WTC11 (cell line): ENCODE results near the gene GABRG3. TPM values are rescaled to one million over a fixed set of nuclear protein-coding genes. Genes with fewer than 3 reads are reported as not detected.

Experiments used
- ATAC-seq: fragments of 200-7000 bp; cut with Tn5 transposase; 2 replicates; pipeline ENCODE4 v1.10.0; 2021; ENCODE audit warnings: mild to moderate bottlenecking, moderate library complexity
- CTCF ChIA-PET: fragments of 300-600 bp; sonication (Branson Sonifier 250); formaldehyde crosslinking; loops from one replicate; lab custom pipeline; 2021; ENCODE audit warnings: antibody characterized with exemption; lab: Charles Lee
- POLR2A ChIA-PET: fragments of 350-600 bp; sonication (Branson Sonifier 250); formaldehyde crosslinking; loops from one replicate; lab custom pipeline; 2021; ENCODE audit warnings: antibody characterized with exemption; lab: Charles Lee
- DNase-seq: peaks from one replicate; pipeline ENCODE4 v3.0.0; 2021; ENCODE audit warnings: low spot score
- H3K27ac Mint-ChIP-seq: 2 replicates; pipeline ENCODE4 v1.8.0; 2021; ENCODE audit warnings: mixed read lengths
- H3K27me3 Mint-ChIP-seq: 2 replicates; pipeline ENCODE4 v1.8.0; 2021; ENCODE audit warnings: low read depth, mild to moderate bottlenecking, moderate library complexity, mixed read lengths
- H3K36me3 Mint-ChIP-seq: 2 replicates; pipeline ENCODE4 v1.8.0; 2021; ENCODE audit warnings: mixed read lengths
- H3K4me1 Mint-ChIP-seq: 2 replicates; pipeline ENCODE4 v1.8.0; 2022; ENCODE audit warnings: mixed read lengths
- H3K4me3 Mint-ChIP-seq: 2 replicates; pipeline ENCODE4 v1.8.0; 2021; ENCODE audit warnings: mild to moderate bottlenecking, moderate library complexity, mixed read lengths
- H3K9me3 Mint-ChIP-seq: 2 replicates; pipeline ENCODE4 v1.8.0; 2021; ENCODE audit warnings: mixed read lengths
- ATF2 ChIP-seq: sonication (generic); formaldehyde crosslinking; IDR thresholded peaks from 2 replicates; pipeline ENCODE4 v1.8.1; 2022; ENCODE audit warnings: low read depth, missing genetic modification reagents, borderline replicate concordance
- ATF6 ChIP-seq: sonication (generic); formaldehyde crosslinking; IDR thresholded peaks from 2 replicates; pipeline ENCODE4 v1.8.1; 2023; ENCODE audit warnings: mild to moderate bottlenecking, missing genetic modification reagents
- E2F4 ChIP-seq: sonication (generic); formaldehyde crosslinking; IDR thresholded peaks from 2 replicates; pipeline ENCODE4 v1.8.1; 2022; ENCODE audit warnings: low read depth, mild to moderate bottlenecking, moderate library complexity, missing genetic modification reagents, borderline replicate concordance
- E2F5 ChIP-seq: sonication (generic); formaldehyde crosslinking; IDR thresholded peaks from 2 replicates; pipeline ENCODE4 v1.8.1; 2022; ENCODE audit warnings: mild to moderate bottlenecking, moderate library complexity, missing genetic modification reagents
- ERG ChIP-seq: fragments of 250-450 bp; sonication (Bioruptor Pico); IDR thresholded peaks from 2 replicates; pipeline ENCODE4 v1.8.0; 2021; ENCODE audit warnings: mild to moderate bottlenecking
- ETV6 ChIP-seq: sonication (generic); formaldehyde crosslinking; IDR thresholded peaks from 2 replicates; pipeline ENCODE4 v1.8.1; 2022; ENCODE audit warnings: mild to moderate bottlenecking, missing genetic modification reagents
- FOXP1 ChIP-seq: sonication (generic); formaldehyde crosslinking; IDR thresholded peaks from 2 replicates; pipeline ENCODE4 v1.8.0; 2022; ENCODE audit warnings: missing genetic modification reagents, mild to moderate bottlenecking, moderate library complexity, borderline replicate concordance
- IRF2 ChIP-seq: sonication (generic); formaldehyde crosslinking; IDR thresholded peaks from 2 replicates; pipeline ENCODE4 v1.8.0; 2022; ENCODE audit warnings: low read depth, missing genetic modification reagents, borderline replicate concordance
- NFE2L1 ChIP-seq: sonication (generic); formaldehyde crosslinking; IDR thresholded peaks from 2 replicates; pipeline ENCODE4 v1.8.1; 2023; ENCODE audit warnings: missing genetic modification reagents
- NR3C1 ChIP-seq: sonication (generic); formaldehyde crosslinking; conservative IDR thresholded peaks from 2 replicates; pipeline ENCODE4 v1.8.1; 2023; ENCODE audit warnings: low read depth, mild to moderate bottlenecking, missing genetic modification reagents
- OVOL2 ChIP-seq: fragments of 250-450 bp; sonication (Bioruptor Pico); IDR thresholded peaks from 2 replicates; pipeline ENCODE4 v1.9.0; 2021; ENCODE audit warnings: mild to moderate bottlenecking, borderline replicate concordance
- RELA ChIP-seq: sonication (generic); formaldehyde crosslinking; IDR thresholded peaks from 2 replicates; pipeline ENCODE4 v1.8.1; 2022; ENCODE audit warnings: missing genetic modification reagents, mild to moderate bottlenecking, borderline replicate concordance
- STAT6 ChIP-seq: sonication (generic); formaldehyde crosslinking; conservative IDR thresholded peaks from 2 replicates; pipeline ENCODE4 v1.8.1; 2023; ENCODE audit warnings: mild to moderate bottlenecking, low read depth, missing genetic modification reagents, moderate library complexity
- TCF7 ChIP-seq: sonication (generic); formaldehyde crosslinking; IDR thresholded peaks from 2 replicates; pipeline ENCODE4 v1.8.0; 2022; ENCODE audit warnings: mild to moderate bottlenecking, low read depth, missing genetic modification reagents, moderate library complexity
- ZBTB43 ChIP-seq: sonication (generic); formaldehyde crosslinking; IDR thresholded peaks from 2 replicates; pipeline ENCODE4 v1.8.1; 2023; ENCODE audit warnings: mild to moderate bottlenecking, missing genetic modification reagents
- ZMAT4 ChIP-seq: fragments of 250-450 bp; sonication (Bioruptor Pico); IDR thresholded peaks from 2 replicates; pipeline ENCODE4 v1.9.0; 2021; ENCODE audit warnings: mild to moderate bottlenecking
- ZNF232 ChIP-seq: sonication (generic); formaldehyde crosslinking; IDR thresholded peaks from 2 replicates; pipeline ENCODE4 v1.8.0; 2022; ENCODE audit warnings: mild to moderate bottlenecking, missing genetic modification reagents
- ZNF317 ChIP-seq: sonication (generic); formaldehyde crosslinking; IDR thresholded peaks from 2 replicates; pipeline ENCODE4 v1.8.1; 2023; ENCODE audit warnings: low read depth, mild to moderate bottlenecking, moderate library complexity, missing genetic modification reagents, borderline replicate concordance
- total RNA-seq: library from RNA; stranded (reverse); gene quantifications from 3 replicates; pipeline ENCODE4 v1.2.3, GENCODE V29; 2021

Gene GABRG3
- total RNA-seq, 1 experiment from 2014 or later = 0.72 TPM

- no peak for TF ChIP-seq E2F5 (CRISPR knock-in tag)
- TF ChIP-seq FOXP1 (CRISPR knock-in tag) = no peak
- TF ChIP-seq STAT6 = no peak
- no peak for TF ChIP-seq RELA (CRISPR knock-in tag)
- TF ChIP-seq NFE2L1 (CRISPR knock-in tag) = no peak
- TF ChIP-seq E2F4 (CRISPR knock-in tag) = no peak
- no peak for TF ChIP-seq ZNF317 (CRISPR knock-in tag)
- TF ChIP-seq ZMAT4 (CRISPR knock-in tag) = no peak
- no peak for TF ChIP-seq OVOL2 (CRISPR knock-in tag)
- no peak for TF ChIP-seq ETV6 (CRISPR knock-in tag)
- TF ChIP-seq ERG (CRISPR knock-in tag) = no peak
These were observed 87.1 kb downstream of the GABRG3 start (continued) for GRCh38 chr15:27057904-27058645.

- Mint-ChIP-seq H3K4me1 (no peaks in the 10 kb centered on the region), H3K36me3 (no peaks in the 10 kb centered on the region), H3K4me3 (no peak overlapping the region), H3K9me3 (no peaks in the 10 kb centered on the region), H3K27ac (no peak overlapping the region), H3K27me3 (no peaks in the 10 kb centered on the region)
- ChIA-PET POLR2A (no interaction called here), CTCF (interaction anchor here (1.1 to 1.6 kb wide), 4 partner anchors 9 to 191 kb away, joined by 3 to 27 read pairs (median 3); no protein-coding TSS in a partner anchor)
- DNase-seq (no peak), ATAC-seq (no peak)
- no peak for TF ChIP-seq ZNF232 (CRISPR knock-in tag)
- no peak for TF ChIP-seq IRF2 (CRISPR knock-in tag)
- no peak for TF ChIP-seq E2F5 (CRISPR knock-in tag)
- no peak for TF ChIP-seq ZBTB43
- TF ChIP-seq TCF7 = no peak
- TF ChIP-seq NR3C1 = no peak
- TF ChIP-seq ATF6 (CRISPR knock-in tag) = no peak
- TF ChIP-seq ATF2 (CRISPR knock-in tag) = no peak
These were observed 88.0 kb downstream of the GABRG3 start for GRCh38 chr15:27058939-27059338.
